Measurements from ENCODE around the gene BMPR1B. TPM values are rescaled to one million over a fixed set of nuclear protein-coding genes. Genes with fewer than 3 reads are reported as not detected.
A peak's percentile ranks its signal among the peaks of the same experiment; 100 is the strongest.
"Not testable (repeated sequence)": the region's sequence is repeated elsewhere in the genome, so short reads cannot be mapped to it uniquely, and the experiment has no call there.

BMPR1B gene
- polyA plus RNA-seq, 1 experiment, result 0.07 TPM

DNA sequence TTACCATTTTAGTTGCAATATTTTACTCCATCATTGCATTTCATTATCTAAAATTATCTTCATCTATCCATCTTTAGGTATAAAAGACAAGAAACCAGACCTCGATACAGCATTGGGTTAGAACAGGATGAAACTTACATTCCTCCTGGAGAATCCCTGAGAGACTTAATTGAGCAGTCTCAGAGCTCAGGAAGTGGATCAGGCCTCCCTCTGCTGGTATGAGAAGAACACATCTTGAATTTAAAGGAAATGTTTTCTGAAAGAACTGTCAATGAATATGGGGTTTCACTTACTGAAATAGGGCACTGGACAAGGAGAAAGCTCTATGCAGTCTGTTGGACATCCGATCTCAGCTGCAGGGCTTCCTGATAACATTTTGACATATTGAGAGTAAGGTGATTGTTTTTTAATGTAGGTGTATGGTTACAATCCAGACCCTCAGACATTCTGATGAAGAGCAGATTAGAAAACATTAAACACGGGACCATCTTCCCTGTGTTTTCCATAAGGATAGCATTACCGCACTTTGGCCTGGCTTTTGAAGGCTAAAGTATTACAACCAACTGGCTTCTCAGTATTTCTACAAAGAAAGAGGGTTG lies 367.2 kb downstream of the BMPR1B start:
- H3K4me3 ChIP-seq (ENCODE audit: low read depth, low read length), result no peak overlapping the region
- no peaks in the 10 kb centered on the region for H3K27me3 ChIP-seq (ENCODE audit: control insufficient read depth, insufficient read depth, low read length)
- ChIA-PET POLR2A (no interaction called here), CTCF (interaction anchor here (0.8 to 2.0 kb wide), 7 partner anchors 13 to 504 kb away, joined by 3 to 10 read pairs (median 3); no protein-coding TSS in a partner anchor)
- no peak for DNase-seq (ENCODE audit: low read depth)
- TF ChIP-seq CTCF (IDR thresholded peaks at IDR 0.05; ENCODE audit: insufficient read depth, low read depth, low read length), result peak; percentile 65
- H3K36me3 ChIP-seq (ENCODE audit: control insufficient read depth, insufficient read depth, low read length), result no peaks in the 10 kb centered on the region

DNA sequence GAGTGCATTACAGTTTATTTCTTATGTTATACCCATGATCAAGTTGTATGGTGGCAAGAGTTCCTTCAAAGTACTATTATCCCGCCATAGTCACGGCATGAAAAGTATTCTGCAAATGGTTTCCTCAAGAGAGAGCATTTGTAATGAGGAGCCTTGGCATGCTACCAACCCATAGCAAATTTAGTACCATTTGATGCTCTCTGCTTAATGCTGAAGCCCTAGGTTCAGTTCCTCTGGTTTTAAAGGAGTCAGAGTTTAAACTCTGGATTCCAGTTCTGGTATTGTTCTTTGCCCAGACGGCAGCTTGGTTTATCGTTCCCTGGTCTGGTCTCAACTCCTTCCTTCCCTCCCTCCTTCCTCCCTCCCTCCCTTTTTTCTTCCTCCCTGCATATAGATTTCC lies 371.3 kb downstream of the BMPR1B start:
- POLR2A ChIA-PET, result no interaction called here
- no peak overlapping the region for H3K4me3 ChIP-seq (ENCODE audit: low read depth, low read length)
- no peak for DNase-seq (ENCODE audit: low read depth)
- no peaks in the 10 kb centered on the region for H3K27me3 ChIP-seq (ENCODE audit: control insufficient read depth, insufficient read depth, low read length)
- H3K36me3 ChIP-seq (ENCODE audit: control insufficient read depth, insufficient read depth, low read length), result no peaks in the 10 kb centered on the region
- TF ChIP-seq CTCF (IDR thresholded peaks at IDR 0.05; ENCODE audit: insufficient read depth, low read depth, low read length), result no peak
- CTCF ChIA-PET, result interaction anchor here (0.6 kb wide), 1 partner anchor 325 kb away, joined by 3 read pairs; no protein-coding TSS in a partner anchor

DNA sequence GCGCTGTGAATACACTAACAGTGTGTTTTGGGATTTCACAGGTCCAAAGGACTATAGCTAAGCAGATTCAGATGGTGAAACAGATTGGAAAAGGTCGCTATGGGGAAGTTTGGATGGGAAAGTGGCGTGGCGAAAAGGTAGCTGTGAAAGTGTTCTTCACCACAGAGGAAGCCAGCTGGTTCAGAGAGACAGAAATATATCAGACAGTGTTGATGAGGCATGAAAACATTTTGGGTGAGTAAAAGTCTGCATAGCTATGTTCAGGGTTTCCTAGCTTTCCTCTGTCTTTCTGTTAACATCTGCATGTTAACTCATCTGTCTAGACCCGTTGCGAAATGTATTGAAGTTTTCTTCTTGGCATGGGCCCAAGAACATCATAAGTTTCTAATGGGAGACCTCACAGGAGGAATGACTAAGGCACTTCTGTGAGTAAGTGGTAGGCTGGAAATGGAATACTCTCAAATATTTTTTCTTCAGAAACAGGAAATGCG lies 372.1 kb downstream of the BMPR1B start:
- no peak for TF ChIP-seq CTCF (IDR thresholded peaks at IDR 0.05; ENCODE audit: insufficient read depth, low read depth, low read length)
- ChIA-PET POLR2A (no interaction called here), CTCF (no interaction called here)
- H3K27me3 ChIP-seq (ENCODE audit: control insufficient read depth, insufficient read depth, low read length), result no peaks in the 10 kb centered on the region
- peak; percentile 94 for DNase-seq (ENCODE audit: low read depth)
- no peak overlapping the region for H3K4me3 ChIP-seq (ENCODE audit: low read depth, low read length)
- no peaks in the 10 kb centered on the region for H3K36me3 ChIP-seq (ENCODE audit: control insufficient read depth, insufficient read depth, low read length)

- CTCF ChIA-PET, result not testable (repeated sequence)
Measured at GRCh38 chr4:95134016-95134415, 376.3 kb downstream of the BMPR1B start.

DNA sequence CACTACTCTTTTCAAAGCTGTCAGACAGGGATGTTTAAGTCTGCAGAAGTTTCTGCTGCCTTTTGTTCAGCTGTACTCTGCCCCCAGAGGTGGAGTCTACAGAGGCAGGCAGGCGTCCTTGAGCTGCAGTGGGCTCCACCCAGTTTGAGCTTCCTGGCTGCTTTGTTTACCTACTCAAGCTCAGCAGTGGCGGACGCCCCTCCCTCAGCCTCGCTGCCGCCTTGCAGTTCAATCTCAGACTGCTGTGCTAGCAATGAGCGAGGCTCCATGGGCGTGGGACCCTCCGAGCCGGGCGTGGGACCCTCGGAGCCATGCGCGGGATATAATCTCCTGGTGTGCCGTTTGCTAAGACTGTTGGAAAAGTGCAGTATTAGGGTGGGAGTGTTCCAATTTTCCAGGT lies 381.7 kb downstream of the BMPR1B start:
- H3K36me3 ChIP-seq (ENCODE audit: control insufficient read depth, insufficient read depth, low read length); POLR2A ChIA-PET; DNase-seq (ENCODE audit: low read depth); H3K27me3 ChIP-seq (ENCODE audit: control insufficient read depth, insufficient read depth, low read length); CTCF ChIA-PET; H3K4me3 ChIP-seq (ENCODE audit: low read depth, low read length): not testable (repeated sequence)

More at GRCh38 chr4:95134016-95134415, 376.3 kb downstream of the BMPR1B start:
- H3K36me3 ChIP-seq (ENCODE audit: control insufficient read depth, insufficient read depth, low read length); H3K27me3 ChIP-seq (ENCODE audit: control insufficient read depth, insufficient read depth, low read length); POLR2A ChIA-PET; H3K4me3 ChIP-seq (ENCODE audit: low read depth, low read length); DNase-seq (ENCODE audit: low read depth): not testable (repeated sequence)

DNA sequence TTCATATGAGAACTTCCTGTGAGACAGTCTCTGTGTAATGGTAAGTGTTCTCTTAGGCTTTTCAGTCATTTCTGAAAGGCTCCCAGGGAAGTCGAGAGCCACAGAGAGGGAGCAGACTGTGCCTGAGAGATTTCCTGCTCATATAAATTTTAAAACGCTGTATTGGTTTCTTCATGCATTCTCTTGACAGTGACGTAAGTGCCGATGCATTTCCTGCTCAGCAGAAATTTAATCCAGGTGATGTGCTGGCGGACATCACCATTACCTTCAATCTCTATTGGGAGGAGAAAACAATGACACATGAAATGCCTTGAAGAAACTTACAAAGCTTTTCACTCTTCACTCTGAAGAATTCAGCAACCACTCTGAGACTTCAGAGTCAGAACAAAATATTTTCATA lies 383.6 kb downstream of the BMPR1B start:
- DNase-seq (ENCODE audit: low read depth), result no peak
- Histone ChIP-seq H3K27me3 (ENCODE audit: control insufficient read depth, insufficient read depth, low read length) (peaks cover 2% of the 10 kb centered on the region; the same call in 1 of the 2 replicates), H3K4me3 (ENCODE audit: low read depth, low read length) (no peak overlapping the region), H3K36me3 (ENCODE audit: control insufficient read depth, insufficient read depth, low read length) (no peaks in the 10 kb centered on the region)
- CTCF ChIA-PET, result no interaction called here
- TF ChIP-seq CTCF (IDR thresholded peaks at IDR 0.05; ENCODE audit: insufficient read depth, low read depth, low read length), result no peak
- POLR2A ChIA-PET, result no interaction called here
